GM21360 (cell line): ENCODE measurements around the gene PPP1R26.
"Not testable (repeated sequence)": the region's sequence is repeated elsewhere in the genome, so short reads cannot be mapped to it uniquely, and the experiment has no call there.

Experiments used
- ATAC-seq: cut with Tn5 transposase; IDR thresholded peaks from one replicate; pipeline ENCODE4 v1.9.1; 2021; ENCODE audit warnings: mild to moderate bottlenecking, moderate library complexity; ENCODE audit not compliant: unreplicated experiment

Gene PPP1R26, protein sequence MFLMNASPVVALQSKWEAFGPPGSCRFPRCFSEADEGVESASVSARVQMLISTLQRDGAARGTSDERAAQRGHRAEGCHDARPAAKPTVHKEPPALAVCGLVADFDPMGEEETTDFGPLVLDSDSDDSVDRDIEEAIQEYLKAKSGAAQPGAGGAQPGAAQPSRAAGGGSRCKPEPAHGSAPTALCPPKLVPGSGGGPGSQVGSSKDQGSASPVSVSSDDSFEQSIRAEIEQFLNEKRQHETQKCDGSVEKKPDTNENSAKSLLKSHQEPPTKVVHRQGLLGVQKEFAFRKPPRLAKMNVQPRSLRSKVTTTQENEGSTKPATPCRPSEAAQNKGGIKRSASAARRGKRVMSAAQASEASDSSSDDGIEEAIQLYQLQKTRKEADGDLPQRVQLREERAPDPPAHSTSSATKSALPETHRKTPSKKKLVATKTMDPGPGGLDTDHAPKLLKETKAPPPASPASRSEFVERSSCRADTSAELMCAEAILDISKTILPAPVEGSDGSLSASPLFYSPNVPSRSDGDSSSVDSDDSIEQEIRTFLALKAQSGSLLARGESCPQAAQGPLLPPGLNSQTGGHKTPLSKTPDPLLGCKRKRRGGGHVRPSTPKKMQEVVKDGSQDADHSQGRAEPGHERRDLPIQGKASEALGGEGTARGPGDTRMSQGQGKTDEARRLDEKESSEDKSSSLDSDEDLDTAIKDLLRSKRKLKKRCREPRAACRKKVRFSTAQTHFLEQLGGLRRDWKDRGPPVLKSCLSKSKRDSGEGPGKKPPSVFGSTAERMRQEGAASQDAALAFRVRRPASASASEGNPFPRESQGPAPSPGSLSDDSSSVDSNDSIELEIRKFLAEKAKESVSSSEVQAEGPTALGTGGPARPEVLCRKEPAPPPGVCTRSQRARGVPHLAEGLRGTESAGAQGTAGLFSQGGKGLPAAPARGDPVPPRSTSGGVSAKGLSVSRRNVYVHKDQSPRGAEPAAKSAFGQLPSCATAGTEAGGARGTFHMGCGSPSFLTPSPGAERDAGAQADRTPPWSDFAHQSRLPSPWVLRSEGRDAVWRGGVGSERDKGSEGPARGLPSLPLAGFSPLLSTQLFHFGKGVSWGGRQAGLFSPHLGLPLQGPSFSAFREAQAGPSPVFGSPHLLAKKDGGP (N-terminal part only)

DNA sequence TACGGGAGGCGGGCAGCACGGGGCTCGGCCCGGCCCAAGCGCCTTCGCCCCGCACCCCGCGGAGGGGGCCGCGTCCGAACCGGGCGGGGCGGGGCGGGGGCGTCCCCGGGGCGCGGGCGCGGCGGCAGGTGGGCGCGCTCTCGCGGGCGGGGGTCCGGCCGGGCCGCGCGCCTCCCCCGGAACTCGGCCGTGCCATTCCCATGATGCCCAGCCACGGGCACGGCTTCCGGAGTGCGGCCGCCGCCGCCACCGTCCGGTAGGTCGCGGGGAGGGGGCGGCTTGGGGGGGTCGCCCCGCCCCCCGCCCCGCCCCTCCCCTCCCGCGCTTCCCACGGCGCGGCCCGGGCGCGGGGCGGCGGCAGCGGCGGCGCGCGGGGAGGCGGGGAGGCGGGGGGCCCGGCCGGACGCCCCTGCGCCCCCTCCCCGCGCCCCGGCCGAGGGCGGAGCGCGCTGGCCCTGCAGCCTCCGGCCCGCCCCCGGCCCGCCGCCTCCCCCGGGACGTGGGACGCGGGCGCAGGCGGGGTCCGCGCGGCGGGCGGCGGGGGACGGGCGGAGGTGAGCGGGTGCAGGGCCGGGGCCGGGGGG lies at the start of gene PPP1R26:
PPP1R26 (plus strand) TSS at position 314 of the 584 bp plus-strand sequence. CDS start 4,729 bp downstream, outside the sequence.
- ATAC-seq: no peak

DNA sequence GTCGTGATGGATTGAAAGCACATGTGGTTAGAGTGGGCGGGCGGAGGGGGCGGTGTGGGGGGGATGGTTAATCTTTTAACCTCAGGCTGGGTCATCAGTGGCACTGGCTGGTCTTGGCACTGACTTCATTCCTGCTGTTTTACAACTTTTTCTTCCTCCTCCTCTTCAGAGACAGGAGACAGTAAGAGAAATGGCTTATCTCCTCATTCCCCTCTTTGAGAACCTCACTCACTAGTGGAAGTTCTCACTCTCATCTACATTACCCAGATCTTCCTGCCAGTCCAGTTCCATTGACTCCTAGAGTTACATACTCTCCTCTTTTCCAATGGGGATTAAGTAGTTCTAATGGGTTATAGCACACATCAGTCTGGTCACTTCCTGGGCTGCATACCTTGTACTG lies 42.3 kb upstream of the PPP1R26 start:
- no peak for ATAC-seq

DNA sequence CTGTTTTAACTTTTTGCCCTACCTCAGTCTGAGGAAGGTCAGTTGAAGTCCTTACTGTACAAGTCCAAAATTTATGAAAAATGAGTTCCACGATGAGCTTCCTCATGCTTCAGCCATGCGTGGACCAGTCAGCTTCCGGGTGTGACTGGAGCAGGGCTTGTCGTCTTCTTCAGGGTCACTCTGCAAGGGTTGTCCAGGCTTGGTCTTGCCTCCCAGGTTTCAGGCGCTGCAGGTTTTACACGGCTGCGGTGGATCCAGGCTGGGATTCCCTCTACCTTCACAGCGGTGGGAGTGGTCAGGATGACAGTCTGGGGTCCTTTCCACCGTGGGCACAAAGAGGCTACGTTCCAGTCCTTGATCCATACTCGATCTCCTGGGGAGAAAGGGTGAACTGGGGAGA lies 41.9 kb upstream of the PPP1R26 start:
- not testable (repeated sequence) for ATAC-seq

DNA sequence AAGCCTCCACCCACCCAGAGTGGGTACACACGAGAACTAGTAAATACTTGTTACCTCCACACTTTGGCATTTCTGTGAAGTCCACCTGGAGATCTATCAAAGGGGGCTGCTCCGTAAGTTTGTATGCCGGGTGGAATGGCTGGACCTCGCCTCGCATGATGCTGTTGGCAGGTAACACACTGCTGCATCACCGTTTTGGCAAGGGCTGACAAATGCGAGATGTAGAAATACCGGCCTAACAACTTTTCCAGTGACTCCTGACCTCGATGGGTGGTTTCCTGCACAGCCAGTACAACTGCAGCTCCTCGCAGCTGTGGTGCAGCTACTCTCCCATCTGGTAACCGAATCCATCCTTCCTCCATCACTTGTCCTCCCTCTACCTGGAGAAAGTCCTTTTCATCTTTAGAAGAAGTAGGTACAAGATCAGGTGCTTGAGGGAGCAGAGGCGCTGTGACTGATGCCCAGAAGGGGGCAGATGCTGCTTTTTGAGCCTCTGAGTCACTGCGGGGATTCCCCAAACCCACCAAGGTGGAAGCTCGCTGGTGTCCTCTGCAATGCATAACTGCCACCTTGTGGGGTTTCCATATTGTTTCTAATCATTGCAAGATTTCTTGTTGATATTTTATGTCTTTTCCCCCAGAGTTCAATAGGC lies 40.9 kb upstream of the PPP1R26 start:
- not testable (repeated sequence) for ATAC-seq

DNA sequence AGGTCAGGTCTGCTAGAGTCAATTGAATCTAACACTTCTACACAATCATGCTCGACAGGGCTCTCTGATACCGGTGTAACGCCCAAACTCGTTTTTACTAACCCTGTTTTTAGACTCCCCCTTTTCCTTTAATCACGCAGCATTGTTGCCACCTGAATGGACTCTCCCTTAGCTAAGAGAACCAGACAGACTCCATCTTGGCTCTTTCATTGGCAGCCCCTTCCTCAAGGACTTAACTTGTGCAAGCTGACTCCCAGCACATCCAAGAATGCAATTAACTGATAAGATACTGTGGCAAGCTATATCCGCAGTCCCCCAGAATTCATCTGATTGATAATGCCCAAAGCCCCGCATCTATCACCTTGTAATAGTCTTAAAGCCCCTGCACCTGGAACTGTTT lies 40.1 kb upstream of the PPP1R26 start:
- not testable (repeated sequence) for ATAC-seq

DNA sequence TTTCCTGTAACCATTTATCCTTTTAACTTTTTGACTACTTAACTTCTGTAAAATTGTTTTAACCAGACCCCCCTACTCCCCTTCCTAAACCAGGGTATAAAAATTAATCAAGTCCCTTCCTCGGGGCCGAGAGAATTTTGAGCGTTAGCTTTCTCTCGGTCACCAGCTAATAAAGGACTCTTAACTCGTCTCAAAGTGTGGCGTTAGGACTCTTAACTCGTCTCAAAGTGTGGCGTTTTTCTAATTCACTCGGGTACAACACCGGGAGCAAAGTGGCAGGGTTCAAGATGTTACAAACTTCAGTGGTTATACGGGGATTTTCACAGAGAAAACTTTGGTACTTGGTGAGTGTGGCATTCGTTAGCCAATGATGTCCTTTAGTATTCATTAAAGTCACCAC lies 39.7 kb upstream of the PPP1R26 start:
- ATAC-seq: no peak

DNA sequence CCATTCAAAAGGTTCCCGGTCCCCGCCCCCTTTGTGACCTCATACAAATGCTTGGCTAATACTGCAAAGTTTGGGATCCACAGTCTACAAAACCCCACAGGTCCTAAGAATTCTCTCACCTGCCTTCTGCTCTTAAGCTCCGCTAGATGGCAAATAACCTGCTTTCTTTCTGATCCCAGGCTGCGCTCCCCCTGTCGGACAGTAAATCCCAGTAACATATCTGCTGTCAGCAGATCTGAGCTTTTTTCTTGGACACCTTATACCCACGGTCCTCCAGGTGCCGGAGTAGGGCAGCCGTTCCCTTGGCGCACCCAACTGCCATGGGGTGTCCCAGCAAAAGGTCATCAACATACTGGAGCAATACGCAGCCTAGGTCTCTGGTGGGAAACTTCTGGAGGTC lies 39.0 kb upstream of the PPP1R26 start:
- no peak for ATAC-seq

DNA sequence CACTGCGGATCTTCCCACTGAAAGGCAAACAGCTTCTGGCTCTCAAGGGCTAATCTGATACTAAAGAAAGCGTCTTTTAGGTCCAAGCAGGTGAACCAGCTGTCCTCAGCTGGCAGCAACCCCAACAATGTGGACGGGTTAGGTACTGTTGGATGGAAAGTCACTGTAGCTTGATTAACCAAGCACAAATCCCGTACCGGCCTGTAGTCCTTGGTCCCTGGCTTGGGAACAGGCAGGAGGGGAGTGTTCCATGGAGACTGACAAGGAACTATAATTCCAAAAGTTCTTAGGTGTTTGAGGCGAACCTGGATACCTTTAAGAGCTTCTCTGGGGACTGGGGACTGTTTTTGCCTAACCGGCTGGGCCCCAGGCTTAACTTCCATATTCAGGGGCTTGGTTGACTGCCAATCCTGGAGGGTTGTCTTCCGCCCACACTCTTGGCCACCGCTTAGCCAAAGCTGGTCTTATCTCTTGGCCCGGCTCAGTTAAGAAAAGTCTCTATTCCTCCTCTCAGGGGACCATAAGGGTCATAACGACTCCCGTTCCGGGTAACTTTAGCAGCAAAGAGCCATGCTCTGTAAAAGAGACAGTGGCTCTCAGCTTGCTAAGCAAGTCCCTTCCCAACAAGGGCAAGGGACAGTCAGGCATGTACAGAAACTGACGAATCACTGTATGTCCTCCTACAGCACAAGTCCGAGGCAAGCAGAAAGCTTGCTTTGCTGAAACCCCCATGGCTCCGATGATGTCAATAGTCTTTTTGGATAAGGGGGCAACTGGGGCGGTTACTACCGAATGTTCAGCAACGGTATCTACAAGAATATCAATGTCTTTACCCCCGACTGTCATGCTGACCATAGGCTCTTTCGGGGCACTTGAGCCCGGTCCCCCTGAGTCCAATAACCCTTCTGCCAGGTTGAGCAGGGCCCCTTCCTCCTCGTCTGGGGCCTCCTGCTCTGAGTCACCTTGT lies 38.2 kb upstream of the PPP1R26 start:
- not testable (repeated sequence) for ATAC-seq

DNA sequence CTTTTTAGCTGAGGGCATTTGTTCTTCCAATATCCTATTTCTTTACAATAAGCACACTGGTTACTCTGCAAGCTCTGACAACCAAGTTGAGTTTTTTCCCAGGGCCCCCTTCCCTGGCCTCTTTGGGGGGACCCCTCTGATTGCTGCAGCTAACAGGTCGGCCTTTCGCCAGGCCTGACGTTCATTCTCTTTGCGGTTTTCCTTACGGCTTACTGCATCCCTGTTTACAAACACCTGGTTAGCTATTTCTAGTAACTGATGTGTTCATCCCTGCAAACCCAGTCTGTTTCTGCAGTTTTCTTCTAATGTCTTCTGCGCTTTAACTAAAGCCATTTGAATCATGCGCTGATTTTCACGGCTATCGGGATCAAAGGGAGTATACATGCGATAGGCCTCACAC lies 37.5 kb upstream of the PPP1R26 start:
- ATAC-seq: no peak

DNA sequence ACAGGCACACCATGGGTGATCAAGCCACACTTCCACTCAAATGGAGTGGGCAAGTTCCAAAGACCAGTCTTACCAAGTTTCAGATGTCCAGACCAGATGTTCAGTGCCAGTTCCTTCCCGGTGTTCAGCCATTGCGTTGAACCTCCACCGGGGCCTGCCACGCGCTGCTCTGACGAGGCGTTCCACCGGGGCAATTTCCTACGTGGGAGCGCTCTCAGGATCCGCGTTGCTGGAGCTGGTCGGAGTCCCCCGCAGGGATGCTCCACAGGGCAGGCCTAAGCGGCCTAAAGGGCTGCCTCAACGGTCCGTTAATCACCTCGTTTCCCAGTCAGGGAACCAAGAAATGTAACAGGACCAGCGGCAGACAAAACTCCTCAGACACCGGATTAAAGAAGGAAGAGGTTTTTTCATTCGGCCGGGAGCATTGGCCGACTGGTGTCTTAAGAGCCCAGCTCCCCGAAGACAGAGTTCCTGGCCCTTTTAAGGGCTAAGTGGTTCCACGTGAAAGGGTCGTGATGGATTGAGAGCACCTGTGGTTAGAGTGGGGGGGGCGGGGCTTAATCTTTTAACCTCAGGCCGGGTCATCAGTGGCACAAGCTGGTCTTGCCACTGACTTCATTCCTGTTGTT lies 35.7 kb upstream of the PPP1R26 start:
- ATAC-seq: no peak

DNA sequence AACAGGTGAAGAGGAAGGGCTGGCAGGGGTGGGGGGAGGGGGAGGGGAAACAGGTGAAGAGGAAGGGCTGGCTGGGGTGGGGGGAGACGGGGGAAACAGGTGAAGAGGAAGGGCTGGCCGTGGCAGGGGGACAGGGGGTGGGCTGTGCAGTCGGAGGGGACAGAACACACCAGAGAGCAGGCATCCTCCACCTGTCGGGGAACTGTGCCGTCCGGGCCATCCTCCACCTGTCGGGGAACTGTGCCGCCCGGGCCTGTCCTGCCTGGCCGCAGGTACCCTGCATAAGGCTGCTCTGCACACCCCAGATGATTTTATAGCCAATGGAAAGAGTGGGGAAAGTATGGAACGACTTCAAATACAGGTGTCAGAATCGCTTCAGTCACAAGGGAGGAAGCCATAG lies 32.5 kb upstream of the PPP1R26 start:
- ATAC-seq: no peak

DNA sequence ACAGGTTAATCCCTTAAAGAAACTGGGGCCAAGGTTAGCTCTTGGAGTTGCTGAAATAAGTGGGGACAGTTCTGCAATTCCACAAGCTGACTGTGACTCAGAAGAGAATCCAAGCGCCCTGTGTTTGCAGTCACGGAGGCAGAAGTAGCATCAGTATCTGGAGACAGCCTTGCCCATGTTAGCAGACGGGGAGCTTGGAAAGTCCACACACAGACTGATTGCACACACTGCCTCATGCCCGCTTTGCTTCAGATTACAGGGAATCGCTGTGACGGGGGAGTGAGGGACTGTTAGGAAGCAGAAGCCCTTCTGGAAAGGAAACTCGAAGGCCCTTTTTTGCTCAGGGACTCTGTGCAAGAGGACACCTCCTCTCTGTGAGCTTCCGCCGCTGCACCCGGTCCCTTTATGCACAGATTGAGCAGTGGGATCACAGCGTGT lies 30.9 kb upstream of the PPP1R26 start:
- no peak for ATAC-seq

DNA sequence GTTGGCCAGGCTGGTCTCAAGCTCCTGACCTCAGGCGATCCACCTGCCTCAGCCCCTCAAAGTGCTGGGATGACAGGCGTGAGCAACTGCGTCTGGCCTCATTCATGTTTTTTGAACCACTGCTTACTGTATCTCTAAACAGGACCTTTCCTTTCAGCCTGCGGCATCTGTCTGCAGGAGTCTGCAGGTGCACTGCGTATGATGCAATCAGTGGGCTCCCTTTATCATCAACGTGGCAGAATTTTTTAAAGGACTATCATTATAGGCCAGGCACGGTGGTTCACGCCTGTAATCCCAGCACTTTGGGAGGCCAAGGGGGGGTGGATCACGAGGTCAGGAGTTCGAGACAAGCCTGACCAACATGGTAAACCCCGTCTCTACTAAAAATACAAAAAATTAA lies 30.1 kb upstream of the PPP1R26 start:
- not testable (repeated sequence) for ATAC-seq

DNA sequence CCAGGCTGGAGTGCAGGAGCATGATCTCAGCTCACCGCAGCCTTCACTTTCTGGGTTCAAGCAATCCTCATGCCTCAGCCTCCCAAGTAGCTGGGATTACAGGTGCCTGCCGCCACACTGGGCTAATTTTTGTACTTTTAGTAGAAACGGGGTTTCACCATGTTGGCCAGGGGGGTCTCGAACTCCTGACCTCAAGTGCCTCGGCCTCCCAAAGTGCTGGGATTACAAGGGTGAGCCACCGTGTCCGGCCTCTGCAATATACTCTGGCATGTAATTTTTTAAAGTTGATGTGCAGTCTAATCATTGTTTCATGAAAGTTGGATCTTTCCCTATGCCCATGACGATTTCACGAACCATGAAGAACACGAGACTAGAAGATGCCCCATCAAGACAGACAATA lies 28.6 kb upstream of the PPP1R26 start:
- ATAC-seq: no peak

DNA sequence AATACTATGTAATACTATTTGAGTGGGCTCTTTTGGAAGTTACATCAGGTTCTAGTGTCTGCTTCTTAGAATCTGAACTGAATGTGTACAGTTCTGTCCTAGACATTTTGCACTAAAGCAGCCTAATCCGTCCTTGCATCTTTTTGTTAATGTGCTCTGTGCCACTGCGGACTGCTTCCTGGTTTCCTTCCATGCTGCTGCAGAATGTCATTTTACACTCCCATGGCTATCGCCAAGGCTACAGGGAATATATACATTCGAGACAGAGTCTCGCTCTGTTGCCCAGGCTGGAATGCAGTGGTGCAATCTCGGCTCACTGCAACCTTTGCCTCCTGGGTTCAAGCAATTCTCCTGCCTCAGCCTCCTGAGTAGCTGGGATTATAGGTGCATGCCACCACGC lies 27.7 kb upstream of the PPP1R26 start:
- not testable (repeated sequence) for ATAC-seq

DNA sequence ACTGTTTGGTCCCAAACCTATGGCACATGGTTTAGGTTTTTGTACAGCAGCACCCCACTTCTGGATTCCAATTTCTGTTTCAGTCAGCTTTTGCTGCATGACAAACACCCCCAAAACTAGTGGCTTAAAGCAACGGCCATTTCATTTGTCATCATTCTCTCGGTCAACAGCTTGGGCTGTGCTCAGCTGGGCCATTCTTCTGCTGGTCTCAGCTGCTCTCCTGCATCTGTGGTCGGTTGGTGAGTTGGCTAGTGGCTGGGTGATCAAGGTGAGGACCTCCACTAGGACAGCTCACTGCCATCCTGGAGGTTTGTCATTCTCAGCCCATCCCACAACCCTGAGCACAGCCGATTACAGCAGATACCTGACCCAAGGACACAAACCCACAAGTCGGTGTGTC lies 24.8 kb upstream of the PPP1R26 start:
- no peak for ATAC-seq

DNA sequence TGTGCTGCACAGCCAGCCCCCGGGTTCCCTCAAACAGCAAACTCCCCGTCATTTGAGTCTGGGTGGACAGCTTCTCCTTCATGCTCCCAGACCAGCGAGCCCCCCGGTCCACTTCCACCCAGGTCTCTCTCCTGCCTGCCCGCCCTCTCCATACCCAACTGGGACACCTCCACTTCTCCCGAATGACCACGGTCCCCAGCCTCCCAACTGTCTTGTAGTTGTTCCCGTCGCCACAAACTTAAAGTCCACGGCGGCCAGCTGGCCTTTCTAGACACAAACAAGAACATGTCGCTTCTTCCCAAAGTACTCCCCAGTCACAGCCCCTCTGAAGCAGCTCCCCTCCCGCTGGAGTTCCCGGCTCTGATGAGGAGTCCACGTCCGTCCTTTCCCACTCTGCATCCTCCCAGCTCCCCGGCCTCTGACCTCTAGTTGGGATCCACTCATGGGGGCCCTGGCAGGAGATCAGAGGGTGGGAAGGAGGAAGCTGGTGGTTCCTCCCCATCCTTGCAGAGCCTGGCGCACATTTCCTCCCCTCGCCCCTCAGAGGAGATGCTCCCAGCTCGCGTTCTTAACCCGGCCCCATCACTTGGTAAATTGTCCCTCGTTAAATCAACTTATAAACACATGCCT lies 24.1 kb upstream of the PPP1R26 start:
- no peak for ATAC-seq

DNA sequence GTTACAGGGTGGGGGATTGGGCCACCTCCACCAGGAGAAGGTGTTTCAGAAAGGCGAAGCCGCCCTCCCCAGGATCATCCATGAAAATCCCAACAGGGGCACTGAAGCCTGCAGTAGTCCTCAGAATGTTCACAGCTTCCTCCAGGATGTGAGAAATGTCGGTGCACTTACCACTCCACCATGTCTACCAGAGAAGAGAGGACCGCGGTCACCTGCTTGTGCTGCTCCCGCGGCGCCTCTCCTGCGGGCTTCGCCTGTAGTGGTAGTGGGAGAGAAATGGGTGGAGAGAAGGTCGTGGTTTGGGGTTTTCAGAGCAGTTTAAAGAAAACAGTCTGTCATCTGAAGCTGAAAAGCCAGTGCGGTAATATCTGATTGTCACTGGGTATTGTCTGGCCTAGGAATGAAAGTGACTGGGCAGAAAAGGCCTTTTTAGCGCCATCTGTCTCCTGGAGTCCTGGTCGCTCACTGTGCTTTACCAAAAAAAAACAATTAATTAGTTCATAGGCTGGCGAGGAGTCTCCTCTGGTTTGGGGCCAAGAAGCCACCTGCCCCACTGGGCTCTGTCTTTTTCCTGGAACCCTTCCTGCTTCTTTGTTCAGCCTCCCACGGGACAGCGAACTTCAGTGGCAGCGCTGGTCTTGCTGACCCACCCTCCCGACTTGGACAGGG lies 23.0 kb upstream of the PPP1R26 start:
- no peak for ATAC-seq
